K562 (cell line): ENCODE results near the gene TMEM72. TPM values are rescaled to one million over a fixed set of nuclear protein-coding genes. Genes with fewer than 3 reads are reported as not detected.

Experiments
- ATAC-seq: fragments of 200-7000 bp; cut with Tn5 transposase; 3 replicates; pipeline ENCODE4 v1.9.1; 2020; ENCODE audit warnings: moderate library complexity
- BruUV-seq: library from RNA; stranded (reverse); fragments of 400-500 nt; replicated peaks from 2 replicates; lab custom pipeline; 2021; lab: Mats Ljungman, UMichigan
- CTCF ChIA-PET: fragments of 300-600 bp; formaldehyde crosslinking; extraction: SDS; loops from one replicate; lab custom pipeline; 2021; ENCODE audit warnings: low intra/inter-chr PET ratio; lab: Yijun Ruan, JAX
- POLR2A ChIA-PET: fragments of 300-600, 350-650 bp; sonication (Branson Sonifier 250); formaldehyde crosslinking; extraction: SDS; loops from one replicate; lab custom pipeline; 2021; ENCODE audit warnings: antibody characterized with exemption, inconsistent platforms; lab: Yijun Ruan, JAX
- DNase-seq, 4 experiments: peaks; one replicate each; pipeline versions ENCODE4 v3.0.0 to v3.0.0-alpha.2; 2011 to 2018; ENCODE audit warnings: low spot score in 3 of 4, mixed read lengths in 3 of 4; ENCODE audit errors: extremely low read depth in 1 of 4
- FAIRE-seq: peaks from 2 replicates; lab custom pipeline; 2011; peaks lifted over from hg19 to GRCh38; lab: Jason Lieb, UNC
- H2AFZ ChIP-seq: 2 replicates; pipeline ENCODE4 v1.6.0; 2011; ENCODE audit warnings: low read depth, low read length, control low read depth, inconsistent platforms
- H3K27ac ChIP-seq: fragments of 200-600 bp; 3 replicates; pipeline ENCODE4 v1.8.0; 2011; ENCODE audit warnings: low read depth, mild to moderate bottlenecking, control low read depth, inconsistent platforms, low read length, moderate library complexity, mixed read lengths; ENCODE audit errors: extremely low read depth
- H3K27me3 ChIP-seq, 2 experiments: fragments of 300-600 bp in 1 of 2; 2 replicates in 1 of 2; 3 replicates in 1 of 2; pipeline versions ENCODE4 v1.6.0 to v1.8.0; 2011; ENCODE audit warnings: inconsistent platforms in 2 of 2, low read length in 2 of 2, mild to moderate bottlenecking in 1 of 2, mixed read lengths in 1 of 2, moderate library complexity in 1 of 2; ENCODE audit not compliant: control insufficient read depth in 2 of 2, insufficient read depth in 2 of 2
- H3K36me3 ChIP-seq: fragments of 300-600 bp; 3 replicates; pipeline ENCODE4 v1.8.0; 2011; ENCODE audit warnings: mild to moderate bottlenecking, low read length, inconsistent platforms; ENCODE audit not compliant: control insufficient read depth, insufficient read depth
- H3K4me1 ChIP-seq, 2 experiments: fragments of 200-600 bp in 1 of 2; replicated peaks in 1 of 2; 2 replicates in 1 of 2; 3 replicates in 1 of 2; pipeline versions ENCODE4 v1.5.1 to v1.8.0; 2011; ENCODE audit warnings: inconsistent platforms in 2 of 2, low read length in 2 of 2, mild to moderate bottlenecking in 1 of 2, mixed read lengths in 1 of 2, moderate library complexity in 1 of 2; ENCODE audit not compliant: control insufficient read depth in 2 of 2, insufficient read depth in 2 of 2
- H3K4me2 ChIP-seq: 2 replicates; pipeline ENCODE4 v1.6.1; 2011; ENCODE audit warnings: low read length, control low read depth, inconsistent platforms, mixed read lengths; ENCODE audit not compliant: insufficient read depth
- H3K4me3 ChIP-seq: fragments of 200-600 bp; sonication (generic), shearing (Covaris generic); 2 replicates; pipeline ENCODE4 v1.5.1; 2016; ENCODE audit warnings: control low read depth, inconsistent platforms
- H3K79me2 ChIP-seq: fragments of 200-600 bp; 3 replicates; pipeline ENCODE4 v1.8.0; 2011; ENCODE audit warnings: low read length, inconsistent platforms; ENCODE audit not compliant: control insufficient read depth, insufficient read depth
- H3K9ac ChIP-seq, 2 experiments: 2 replicates each; pipeline versions ENCODE4 v1.6.0 to v1.6.1; 2011; ENCODE audit warnings: low read depth in 2 of 2, low read length in 2 of 2, control low read depth in 1 of 2, inconsistent platforms in 1 of 2, mild to moderate bottlenecking in 1 of 2, mixed read lengths in 1 of 2; ENCODE audit not compliant: insufficient read depth in 1 of 2
- H3K9me1 ChIP-seq: one replicate; pipeline ENCODE4 v1.6.0; 2011; ENCODE audit warnings: inconsistent platforms, mild to moderate bottlenecking, low read length, moderate library complexity; ENCODE audit not compliant: control insufficient read depth, insufficient read depth
- H3K9me3 ChIP-seq: replicated peaks from 2 replicates; pipeline ENCODE4 v1.5.1; 2011; ENCODE audit warnings: low read depth, low read length, inconsistent platforms; ENCODE audit not compliant: control insufficient read depth, insufficient read depth
- H4K20me1 ChIP-seq: replicated peaks from 2 replicates; pipeline ENCODE4 v1.6.1; 2011; ENCODE audit warnings: low read length, inconsistent platforms, mixed read lengths; ENCODE audit not compliant: control insufficient read depth, insufficient read depth
- ASH1L ChIP-seq: fragments of 450-650 bp; IDR thresholded peaks from 2 replicates; pipeline ENCODE4 v1.6.1; 2018; ENCODE audit warnings: borderline replicate concordance, mild to moderate bottlenecking, low read depth; ENCODE audit not compliant: partially characterized antibody
- ATF3 ChIP-seq, 2 experiments: fragments of 450-650 bp in 1 of 2; sonication (generic) in 1 of 2; formaldehyde crosslinking in 1 of 2; IDR thresholded peaks in 1 of 2; conservative IDR thresholded peaks in 1 of 2; 2 replicates each; pipeline versions ENCODE4 v1.6.1 to v1.8.1; 2016 to 2023; ENCODE audit warnings: mild to moderate bottlenecking in 2 of 2, moderate library complexity in 2 of 2, inconsistent platforms in 1 of 2, missing genetic modification reagents in 1 of 2
- COPS2 ChIP-seq: fragments of 450-650 bp; conservative IDR thresholded peaks from 2 replicates; pipeline ENCODE4 v1.6.1; 2016; ENCODE audit warnings: mild to moderate bottlenecking, moderate library complexity
- HOMEZ ChIP-seq: fragments of 250-450 bp; sonication (Bioruptor Pico); IDR thresholded peaks from 2 replicates; pipeline ENCODE4 v1.4.0; 2020; ENCODE audit warnings: mild to moderate bottlenecking, moderate library complexity
- PRDM10 ChIP-seq: fragments of 450-650 bp; IDR thresholded peaks from 2 replicates; pipeline ENCODE4 v1.6.1; 2018; ENCODE audit not compliant: partially characterized antibody
- RBM22 ChIP-seq: fragments of 200-400 bp; formaldehyde crosslinking; IDR thresholded peaks from 2 replicates; pipeline ENCODE4 v1.6.1; 2018; ENCODE audit warnings: low read length, low read depth; ENCODE audit not compliant: poor library complexity, severe bottlenecking
- SP2 ChIP-seq: IDR thresholded peaks from 2 replicates; pipeline ENCODE4 v1.6.1; 2011; ENCODE audit warnings: mild to moderate bottlenecking, low read depth, low read length, moderate library complexity; ENCODE audit not compliant: poor library complexity, severe bottlenecking; ENCODE audit errors: extremely low read depth
- ZFP1 ChIP-seq: fragments of 450-650 bp; formaldehyde crosslinking; IDR thresholded peaks from 2 replicates; pipeline ENCODE4 v1.4.0; 2020; ENCODE audit warnings: mild to moderate bottlenecking, mixed read lengths
- ZNF143 ChIP-seq: sonication (generic); formaldehyde crosslinking; IDR thresholded peaks from 2 replicates; pipeline ENCODE4 v1.9.0; 2022; ENCODE audit warnings: mild to moderate bottlenecking, missing genetic modification reagents
- WGBS: fragments of 100-300 bp; shearing (Covaris generic); methylation state at CpG from one replicate; pipeline ENCODE4 v1.1.6; 2016; ENCODE audit warnings: low coverage, mixed read lengths; ENCODE audit not compliant: insufficient coverage; ENCODE audit errors: missing lambda C conversion rate; 5-methylcytosine and 5-hydroxymethylcytosine counted together
- in situ Hi-C: fragments of 300-500 bp; cut with MboI; formaldehyde crosslinking; loops from 4 replicates; pipeline ENCODE4 v1.15.0; 2018; ENCODE audit warnings: inconsistent platforms, mixed read lengths
- intact Hi-C: fragments of 100-400 bp; cut with micrococcal nuclease; formaldehyde crosslinking; loops from 2 replicates; pipeline ENCODE4 v1.14.2; 2022
- polyA plus RNA-seq, 8 experiments: library from polyadenylated mRNA; depleted of rRNA in 4 of 8; stranded (reverse) in 5 of 8; unstranded in 3 of 8; fragments of >200 nt; fragmentation: Nextera tagmentation in 2 of 8; fragmentation: Illumina TruSeq in 1 of 8; extraction: Ambion mirVana in 2 of 8; extraction: Trizol in 1 of 8; gene quantifications; 2 replicates each; pipeline versions ENCODE4 v1.2.1 to v1.2.3, GENCODE V29; 2011 to 2014; ENCODE audit warnings: inconsistent platforms in 1 of 8, missing spikeins in 1 of 8
- total RNA-seq, 7 experiments: library from RNA; depleted of rRNA in 6 of 7; stranded (reverse); fragments of >200 nt in 6 of 7; fragmentation: Illumina TruSeq in 2 of 7; extraction: Trizol in 2 of 7; gene quantifications; 2 replicates each; pipeline versions ENCODE4 v1.2.1 to v1.2.3, GENCODE V29; 2011 to 2021; ENCODE audit warnings: low replicate concordance in 1 of 7

The TMEM72 gene
- total and polyA plus RNA-seq, 9 of the 15 experiments (the other 6 are each of a cell fraction or from before 2014, with no cell fraction given): not detected

GRCh38 chr10:44878706-44879530 lies 32.2 kb upstream of the TMEM72 start (continued):
- TF ChIP-seq PRDM10: peak; percentile 89

- H3K4me3 ChIP-seq: no peak overlapping the region
- intact Hi-C loops: loop anchor here (2.0 to 5.0 kb wide), 2 partner anchors 45 to 98 kb away; partner anchors contain the start of gene DEPP1
- TF ChIP-seq HOMEZ (CRISPR knock-in tag) (no peak), RBM22 (no peak), COPS2 (no peak), ASH1L (no peak), ZNF143 (CRISPR knock-in tag) (no peak), ZFP1 (CRISPR knock-in tag) (no peak), ATF3 (IDR thresholded peaks at IDR 0.05) (no peak), ATF3 (CRISPR knock-in tag; conservative IDR thresholded peaks at IDR 0.05) (no peak), SP2 (no peak)
Measured at GRCh38 chr10:44879531-44879899, 31.6 kb upstream of the TMEM72 start.

More at GRCh38 chr10:44879531-44879899, 31.6 kb upstream of the TMEM72 start:
- no peak overlapping the region; the same call in 2 of the 3 replicates for H3K27ac ChIP-seq
- no peaks in the 10 kb centered on the region for H3K79me2 ChIP-seq
- H3K4me1 ChIP-seq: peaks cover 0 to 4% of the 10 kb centered on the region in 2 experiments; a peak in 2 of 5 replicates
- no peaks in the 10 kb centered on the region for H3K9me3 ChIP-seq
- peak; percentile 17; the same call in 2 of the 3 replicates for ATAC-seq
- peaks cover 7% of the 10 kb centered on the region; the same call in 1 of the 2 replicates for H4K20me1 ChIP-seq
- peaks cover 30 to 71% of the 10 kb centered on the region in 2 experiments for H3K27me3 ChIP-seq
- POLR2A ChIA-PET: interaction anchor here (0.6 to 0.9 kb wide), 3 partner anchors 8 to 83 kb away, joined by 3 read pairs; no protein-coding TSS in a partner anchor
- 4% methylated on average over 14 of the region's 14 CpGs for WGBS
- no TSS peak for BruUV-seq
- 0 out of 4 replicates have a peak overlapping the region, but pooled peaks of 1 of the 2 experiments have one; percentile 33 for H3K9ac ChIP-seq
- in situ Hi-C loops: no loop called here
- no peaks in the 10 kb centered on the region for H3K36me3 ChIP-seq
- no peak for DNase-seq
- H3K4me2 ChIP-seq: peak overlapping the region; percentile 24; the same call in 1 of the 2 replicates
- CTCF ChIA-PET: no interaction called here
- no peak for FAIRE-seq
- H2AFZ ChIP-seq: peak overlapping the region; percentile 52; the same call in 1 of the 2 replicates
- H3K9me1 ChIP-seq: no peaks in the 10 kb centered on the region
